ENCODE data around the gene ATL2. TPM values are rescaled to one million over a fixed set of nuclear protein-coding genes. Genes with fewer than 3 reads are reported as not detected.
"Not testable (repeated sequence)": the region's sequence is repeated elsewhere in the genome, so short reads cannot be mapped to it uniquely, and the experiment has no call there.

The ATL2 gene
- polyA plus RNA-seq, 3 donors, result 52.1 to 71.7 (median 68.8) TPM

DNA sequence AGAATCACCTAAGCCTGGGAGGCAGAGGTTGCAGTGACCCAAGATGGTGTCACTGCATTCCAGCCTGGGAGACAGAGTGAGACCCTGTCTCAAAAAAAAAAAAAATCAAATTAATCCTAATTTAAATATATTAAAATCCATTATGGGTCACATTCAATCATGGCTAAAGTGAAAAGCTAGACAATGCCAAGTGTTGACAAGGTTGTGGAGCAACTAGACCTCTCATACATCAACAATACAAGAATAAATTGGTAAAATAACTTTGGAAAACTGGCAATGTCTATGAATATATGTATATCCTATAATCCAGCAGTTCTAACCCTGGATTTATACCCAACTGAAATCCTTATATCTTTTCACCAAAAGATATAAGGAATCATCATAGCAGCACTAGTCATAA is 23.4 kb upstream of the ATL2 start:
- DNase-seq, result no peak

DNA sequence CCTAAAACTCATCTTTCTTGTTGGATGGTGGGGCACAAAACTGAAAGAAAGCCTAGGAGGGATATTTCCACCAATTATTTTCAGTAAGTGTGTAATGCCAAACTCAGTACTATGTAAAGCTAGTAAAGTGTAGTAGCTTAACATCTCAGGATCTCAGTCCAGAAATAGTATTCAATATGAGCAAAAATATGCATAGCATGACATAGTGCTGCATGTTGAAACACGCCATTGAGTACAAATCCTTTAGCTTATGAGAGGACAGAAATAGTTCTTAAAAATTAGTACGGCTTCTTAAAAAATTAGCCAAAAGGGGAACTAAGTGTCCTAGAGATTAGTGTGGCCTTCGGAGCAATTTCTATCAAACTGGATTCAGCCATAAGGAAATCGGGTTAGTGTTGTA is 21.7 kb upstream of the ATL2 start:
- DNase-seq, result no peak

DNA sequence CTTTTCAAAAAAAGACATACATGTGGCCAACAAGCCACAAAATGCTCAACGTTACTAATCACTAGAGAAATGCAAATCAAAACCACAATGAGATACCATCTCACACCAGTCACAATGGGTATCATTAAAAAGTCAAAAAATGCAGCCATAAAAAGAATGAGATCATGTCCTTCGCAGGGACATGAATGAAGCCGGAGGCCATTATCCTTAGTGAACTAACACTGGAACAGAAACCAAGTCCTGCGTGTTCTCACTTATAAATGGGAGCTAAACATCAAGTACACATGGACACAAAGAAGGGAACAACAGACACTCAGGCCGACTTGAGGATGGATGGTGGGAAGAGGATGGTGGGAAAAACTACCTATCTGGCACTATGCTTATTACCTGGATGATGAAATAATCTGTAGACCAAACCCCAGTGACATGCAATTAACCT is 17.8 kb upstream of the ATL2 start:
- DNase-seq, result no peak

DNA sequence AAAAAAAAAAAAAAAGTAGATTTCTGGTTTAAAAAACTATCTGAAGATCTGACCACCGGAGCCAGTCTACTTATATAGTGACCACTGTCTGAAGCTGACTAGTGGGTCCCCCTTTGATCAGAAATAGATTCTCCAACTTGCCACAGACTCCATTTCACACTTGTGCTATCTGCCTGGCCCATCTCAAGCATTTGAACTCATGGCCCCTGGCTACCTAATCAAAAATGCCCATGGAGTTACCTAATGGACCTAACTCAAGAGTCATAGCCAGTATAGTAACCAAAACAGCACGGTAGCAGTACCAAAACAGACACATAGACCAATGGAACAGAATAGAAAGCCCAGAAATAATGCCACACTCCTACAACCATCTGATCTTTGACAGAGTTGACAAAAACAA is 17.0 kb upstream of the ATL2 start:
- no peak for DNase-seq

DNA sequence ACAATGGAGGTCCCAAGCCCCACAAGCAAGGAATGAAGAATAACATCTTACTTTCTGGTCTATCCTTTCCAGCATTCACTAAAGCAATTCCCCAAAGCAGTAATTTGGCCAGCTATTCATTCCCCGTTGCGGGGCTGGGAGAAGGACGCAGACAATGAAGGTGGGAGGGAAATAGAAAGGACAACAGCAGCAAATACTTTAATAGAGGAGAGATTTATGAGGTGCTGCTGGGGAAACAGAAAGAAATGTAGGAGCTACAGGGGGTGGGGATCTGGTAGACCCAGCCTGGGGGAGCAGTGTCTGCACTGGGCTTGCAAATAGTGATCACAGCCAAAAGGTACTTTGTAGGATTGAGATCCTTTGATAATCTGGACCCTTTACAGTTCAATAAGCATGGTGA is 13.9 kb upstream of the ATL2 start:
- DNase-seq, result no peak

DNA sequence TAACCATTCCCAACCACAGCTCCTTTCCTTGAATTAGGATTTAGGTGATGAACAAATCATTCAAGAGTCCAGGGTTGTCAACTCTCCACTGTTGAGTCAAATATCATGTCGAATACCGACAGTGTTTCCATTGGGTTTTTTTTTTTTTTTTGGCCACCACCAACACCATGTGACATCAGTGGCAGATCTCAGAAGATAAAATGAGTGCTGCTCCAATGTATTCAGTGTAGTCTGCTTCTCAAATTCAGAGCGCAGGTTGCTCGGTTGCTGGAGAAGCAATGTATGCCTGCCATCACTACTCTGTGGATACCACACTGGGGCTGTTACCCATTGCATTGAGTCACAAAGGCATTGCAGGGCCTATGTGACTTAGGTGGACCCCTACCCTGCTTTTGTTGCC is 10.8 kb upstream of the ATL2 start:
- DNase-seq, result no peak

DNA sequence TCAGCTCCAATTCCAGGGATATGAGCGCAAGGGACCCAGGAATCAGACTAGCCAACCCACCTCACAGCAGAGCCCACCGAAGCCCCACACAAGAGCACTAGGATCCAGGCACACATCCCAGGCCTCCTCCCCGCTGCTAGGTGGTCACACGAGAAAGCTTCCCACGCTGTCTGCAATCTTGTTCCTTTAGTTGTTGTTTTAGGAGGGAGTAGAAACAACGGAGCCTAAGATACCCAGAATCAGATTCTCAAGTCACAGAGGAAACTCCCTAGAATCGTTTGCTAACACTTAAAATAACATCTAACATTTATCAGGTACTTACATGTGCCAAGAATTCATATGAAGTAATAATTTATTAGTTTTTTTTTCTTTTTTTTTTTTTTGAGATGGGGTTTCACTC is 9.7 kb upstream of the ATL2 start:
- no peak for DNase-seq

DNA sequence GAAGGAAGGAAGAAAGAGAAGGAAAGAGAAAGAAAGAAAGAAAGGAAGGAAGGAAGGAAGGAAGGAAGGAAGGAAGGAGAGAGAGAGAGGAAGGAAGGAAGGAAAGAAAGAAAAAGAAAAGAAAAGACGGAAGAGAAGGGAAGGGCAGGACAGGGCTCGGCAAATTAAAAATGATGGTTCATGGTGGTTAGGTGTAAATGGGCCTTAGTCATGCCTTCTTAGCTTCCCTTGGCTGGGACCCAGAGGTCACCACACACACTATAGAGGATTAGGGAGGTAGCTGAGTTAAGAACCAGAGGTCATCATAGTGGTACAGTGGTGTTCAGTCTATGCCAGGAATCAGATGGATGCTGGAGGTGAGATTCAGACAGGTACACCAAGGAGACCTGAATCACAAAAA is 9.3 kb upstream of the ATL2 start:
- no peak for DNase-seq

DNA sequence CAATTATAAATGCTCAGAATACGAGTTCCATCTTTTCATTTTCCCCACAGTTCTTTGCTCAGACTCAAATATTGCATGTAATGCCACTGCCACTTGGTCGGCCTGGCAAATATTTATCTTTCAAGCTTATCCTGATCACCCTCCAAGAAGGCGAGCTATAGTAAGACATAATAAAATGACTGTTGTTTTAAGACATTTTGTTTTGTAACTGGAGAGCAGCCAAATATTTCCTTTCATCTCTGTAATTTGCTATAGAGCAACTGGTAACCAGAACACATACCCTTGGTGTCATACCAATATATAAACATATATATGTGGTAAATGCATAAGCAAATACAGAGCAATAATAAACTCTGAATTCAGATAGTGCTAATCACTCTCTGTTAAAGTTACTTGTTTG is 7.3 kb upstream of the ATL2 start:
- DNase-seq, result no peak

DNA sequence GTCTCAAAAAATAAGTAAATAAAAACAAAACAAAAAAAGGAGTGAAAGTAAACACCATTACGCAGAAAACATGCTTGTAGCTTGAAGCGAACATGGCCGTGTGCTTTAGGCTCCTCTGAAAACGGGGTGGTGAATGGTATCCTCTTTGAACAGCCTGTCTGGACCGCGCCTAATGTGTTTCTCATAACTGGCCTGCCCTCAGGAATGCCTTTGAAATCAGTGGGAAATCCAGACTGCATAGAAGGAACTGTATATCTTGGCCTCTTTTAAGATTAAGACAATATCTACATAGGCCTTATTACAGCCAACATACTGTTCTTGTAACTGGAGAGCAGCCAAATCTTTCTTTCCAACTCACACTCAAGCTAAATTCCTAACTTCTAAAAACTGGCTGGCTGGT is 6.7 kb upstream of the ATL2 start:
- not testable (repeated sequence) for DNase-seq

DNA sequence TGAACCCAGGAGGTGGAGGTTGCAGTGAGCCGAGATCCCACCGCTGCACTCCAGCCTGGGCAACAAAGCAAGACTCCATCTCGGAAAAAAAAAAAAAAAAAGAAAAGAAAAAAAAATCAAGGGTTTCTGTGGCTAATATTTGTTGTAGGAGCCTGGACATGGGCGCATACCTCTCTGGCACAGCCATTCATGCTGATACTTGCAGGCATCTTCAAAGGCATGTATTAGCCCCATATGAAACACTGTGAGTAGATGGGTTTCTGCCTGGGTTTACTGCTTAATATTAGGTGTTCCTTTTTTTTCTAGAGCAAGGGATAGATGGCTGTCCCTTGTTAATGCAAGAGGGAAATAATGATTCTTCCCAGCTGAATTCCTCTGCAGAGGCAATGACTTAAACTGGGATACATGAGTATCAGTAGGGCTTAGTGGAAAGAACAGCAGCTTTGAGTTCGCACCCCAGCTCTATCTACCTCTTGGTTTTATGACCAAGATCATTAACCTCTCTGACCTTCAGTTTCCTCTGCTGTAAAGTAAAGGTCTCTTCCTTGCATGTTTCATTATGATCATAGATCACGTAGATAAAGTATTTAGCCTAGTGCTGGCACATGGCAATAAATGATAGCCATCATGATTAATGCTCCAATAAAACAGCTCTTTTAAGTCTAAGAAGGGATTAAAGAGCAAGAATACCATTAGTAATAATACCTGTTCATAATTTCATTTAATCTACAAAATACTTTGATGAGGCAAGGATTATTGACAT is 4.5 kb upstream of the ATL2 start:
- DNase-seq, result no peak

DNA sequence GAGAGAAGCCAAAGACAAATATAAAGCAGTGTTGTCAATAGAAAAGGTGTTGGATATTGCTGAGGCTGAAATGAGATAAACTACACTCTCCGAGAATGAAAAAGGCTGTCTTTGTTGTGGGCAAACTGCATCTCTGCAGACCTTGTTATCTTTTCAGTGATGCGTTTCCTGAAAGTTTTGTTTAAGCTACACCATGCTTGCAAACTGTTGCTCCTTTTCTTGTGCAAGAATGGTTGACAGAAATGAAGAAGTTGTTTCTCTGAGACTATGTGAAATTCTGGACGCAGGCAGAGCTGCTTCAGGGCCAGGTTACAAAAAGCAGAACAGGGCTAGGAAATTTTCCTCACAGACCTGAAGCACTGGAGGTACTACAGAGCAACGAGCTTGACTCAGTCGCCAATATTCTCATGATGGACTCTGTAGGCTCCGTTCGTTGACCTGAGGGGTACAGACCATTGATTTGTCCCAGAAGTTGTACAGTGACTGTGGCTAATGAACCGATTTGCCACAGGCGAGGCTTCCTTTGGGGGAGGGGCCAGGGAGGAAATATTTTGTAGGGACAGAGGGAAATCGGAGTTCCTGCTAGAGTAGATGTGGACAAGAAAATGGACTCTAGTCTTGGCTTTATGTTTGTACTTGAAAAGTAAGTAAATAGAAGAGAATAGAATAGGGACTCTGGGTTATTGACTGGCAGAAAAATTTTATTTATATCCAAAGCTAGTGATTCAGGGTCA is 3.5 kb upstream of the ATL2 start:
- DNase-seq, result no peak

DNA sequence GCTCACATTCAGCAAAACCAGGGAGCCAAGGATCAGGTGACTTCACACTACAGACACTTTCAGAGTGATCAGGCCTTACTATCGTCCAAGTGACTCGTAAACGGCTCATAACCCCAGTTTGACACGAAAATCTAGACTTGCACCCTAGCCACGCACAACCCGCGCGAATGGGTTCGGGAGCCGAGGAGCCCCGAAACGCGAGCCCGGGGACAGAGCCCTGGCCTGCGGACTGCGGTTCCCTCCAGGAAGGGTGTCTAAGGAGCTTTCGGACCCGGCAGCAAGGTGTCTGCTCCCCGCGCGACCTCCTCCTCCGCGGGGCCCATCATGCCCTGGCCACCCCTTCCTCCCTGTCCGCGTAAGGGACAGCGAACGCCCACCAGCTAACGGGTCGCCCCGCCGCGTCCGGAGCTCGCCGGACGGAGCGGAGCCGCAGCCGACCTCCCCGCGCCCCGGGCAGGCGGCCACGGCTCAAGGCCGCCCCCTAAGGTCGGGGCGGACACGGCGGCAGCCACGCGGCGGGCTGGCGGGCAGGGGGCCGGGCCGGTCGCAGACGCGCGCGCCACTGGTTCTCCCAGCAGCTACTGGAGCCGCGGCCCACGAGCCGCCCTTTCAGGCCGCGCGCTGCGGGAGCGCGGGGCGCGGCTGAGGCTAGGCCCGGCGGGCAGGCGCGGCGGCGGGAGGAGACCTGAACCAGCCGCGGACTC is 575 bp downstream of the ATL2 start:
- peak; percentile 59 for DNase-seq

DNA sequence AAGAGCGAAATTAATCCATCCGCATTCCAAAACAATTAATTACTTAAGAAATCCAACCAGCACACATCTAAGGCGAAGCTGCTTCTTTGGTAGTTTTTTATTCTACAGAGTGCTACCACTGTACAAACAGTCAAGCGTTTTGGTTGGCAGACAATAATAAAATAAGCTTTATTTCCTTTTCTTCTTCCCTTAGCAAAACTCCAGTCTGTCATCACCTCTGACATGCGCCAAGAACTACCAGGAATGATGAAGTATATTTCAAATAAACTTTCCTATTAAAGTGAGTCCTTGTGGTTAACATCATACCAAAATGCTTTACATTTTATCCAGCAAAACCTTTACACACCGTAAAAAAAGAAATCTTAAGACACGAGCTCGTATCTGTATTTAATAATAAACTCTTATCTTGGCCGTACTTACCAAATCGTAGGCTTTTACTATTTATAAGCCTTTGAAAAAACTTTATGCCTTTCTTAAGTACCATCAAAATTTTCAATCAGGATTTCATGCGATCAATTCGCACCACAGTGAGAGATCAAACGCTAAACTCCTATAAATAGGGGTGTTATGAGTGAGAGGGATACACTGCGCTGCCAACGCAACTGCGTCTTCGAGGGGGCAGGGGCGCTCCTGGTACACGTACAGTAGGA is 1.3 kb downstream of the ATL2 start:
- no peak for DNase-seq

DNA sequence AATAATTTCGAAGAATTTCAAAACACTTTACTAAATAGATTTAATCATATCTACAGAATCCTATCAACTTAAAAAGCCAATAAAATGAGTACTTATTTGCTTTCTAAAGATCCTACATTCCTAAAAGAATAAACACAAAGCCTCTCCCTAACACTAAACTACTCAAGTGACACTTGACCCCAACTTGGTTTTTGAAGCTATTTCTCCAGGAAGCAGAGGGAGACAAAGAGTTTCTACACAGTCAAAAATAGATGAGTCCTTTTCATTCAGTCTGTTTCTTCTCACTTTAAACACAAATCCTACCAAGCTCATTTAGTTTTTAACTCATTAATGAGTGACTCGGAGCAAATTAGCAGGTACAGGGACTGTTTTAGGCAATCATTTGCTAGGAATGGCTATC is 2.1 kb downstream of the ATL2 start:
- peak; percentile 26 for DNase-seq

DNA sequence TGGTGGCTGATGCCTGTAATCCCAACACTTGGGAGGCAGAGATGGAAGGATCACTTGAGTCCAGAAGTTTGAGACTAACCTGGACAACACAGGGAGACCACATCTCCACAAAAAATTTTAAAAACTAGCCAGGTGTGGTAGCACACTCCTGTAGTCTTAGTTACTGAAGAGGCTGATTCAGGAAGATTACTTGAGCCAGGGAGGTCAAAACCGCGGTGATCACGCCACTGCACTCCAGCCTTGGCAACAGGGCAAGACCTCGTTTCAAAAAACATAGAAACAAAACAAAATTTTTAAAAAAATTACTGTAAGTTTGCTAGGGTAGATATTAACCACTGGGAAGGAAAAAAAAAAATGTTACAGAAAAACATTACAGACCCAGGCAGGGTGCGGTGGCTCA is 5.8 kb downstream of the ATL2 start:
- DNase-seq, result no peak

DNA sequence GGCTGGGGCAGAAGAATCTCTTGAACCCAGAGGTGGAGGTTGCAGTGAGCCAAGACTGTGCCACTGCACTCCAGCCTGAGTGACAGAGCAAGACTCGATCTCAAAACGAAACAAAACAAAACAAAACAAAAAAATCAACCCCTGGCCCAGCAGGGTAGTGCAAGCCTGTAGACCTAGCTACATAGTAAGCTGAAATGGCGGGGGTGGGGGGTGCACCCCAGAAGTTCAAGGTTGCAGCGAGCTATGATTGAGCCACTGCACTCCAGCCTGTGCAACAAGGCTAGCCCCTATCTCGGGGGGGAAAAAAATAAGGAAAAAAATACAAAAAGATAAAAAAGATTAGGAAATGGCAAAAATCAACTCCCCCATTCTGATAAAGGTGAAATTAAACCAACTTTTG is 6.4 kb downstream of the ATL2 start:
- no peak for DNase-seq

DNA sequence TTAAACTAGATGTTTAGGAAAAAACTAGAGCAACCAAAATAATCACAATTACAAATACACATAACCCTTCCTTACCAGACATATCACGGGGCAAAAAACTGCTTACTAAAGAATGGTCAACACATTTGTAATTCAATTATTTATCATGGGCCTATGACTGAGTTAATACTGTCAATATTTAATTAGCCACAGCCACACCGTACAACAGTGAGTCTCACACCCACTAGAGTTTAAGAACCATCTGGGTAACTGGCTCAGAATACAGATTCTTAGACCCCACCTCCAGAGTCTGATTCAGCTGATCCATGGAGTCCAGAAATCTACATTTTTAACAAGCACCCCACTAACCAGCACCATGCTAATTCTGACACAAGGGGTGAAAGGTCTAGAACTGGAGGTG is 14.8 kb downstream of the ATL2 start:
- no peak for DNase-seq

DNA sequence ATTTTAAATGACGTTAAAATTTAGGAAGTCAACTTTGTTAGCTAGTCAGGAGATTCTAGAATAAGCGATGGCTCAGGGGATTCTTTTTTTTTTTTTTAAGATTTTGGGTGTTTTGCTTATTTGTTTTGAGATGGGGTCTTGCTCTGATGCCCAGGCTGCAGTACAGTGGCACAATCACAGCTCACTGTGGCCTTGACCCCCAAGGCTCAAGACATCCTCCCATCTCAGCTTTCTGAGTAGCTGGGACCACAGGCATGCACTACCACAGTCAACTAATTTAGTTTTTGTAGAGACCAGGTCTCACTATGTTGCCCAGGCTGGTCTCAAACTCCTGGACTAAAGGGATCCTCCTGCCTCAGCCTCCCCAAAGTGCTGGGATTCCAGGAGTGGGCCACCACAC is 16.9 kb downstream of the ATL2 start:
- no peak for DNase-seq

DNA sequence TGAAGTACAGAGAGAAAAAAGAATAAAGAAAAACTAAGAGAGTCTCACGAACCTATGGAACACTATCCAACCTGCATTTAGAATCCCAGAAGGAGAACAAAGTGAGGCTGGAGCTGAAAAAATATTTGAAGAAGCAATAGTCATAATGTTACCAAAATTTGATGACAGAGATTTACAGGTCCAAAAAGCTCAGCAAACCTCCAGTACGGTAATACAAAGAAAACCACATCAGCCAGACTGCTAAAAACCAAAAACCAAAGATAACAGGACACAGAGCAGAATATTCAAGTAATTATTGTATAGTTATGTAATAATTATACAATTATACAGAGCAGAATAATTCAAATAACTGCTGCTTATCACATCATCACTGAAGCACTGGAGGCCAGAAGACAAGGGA is 23.7 kb downstream of the ATL2 start:
- no peak for DNase-seq

DNA sequence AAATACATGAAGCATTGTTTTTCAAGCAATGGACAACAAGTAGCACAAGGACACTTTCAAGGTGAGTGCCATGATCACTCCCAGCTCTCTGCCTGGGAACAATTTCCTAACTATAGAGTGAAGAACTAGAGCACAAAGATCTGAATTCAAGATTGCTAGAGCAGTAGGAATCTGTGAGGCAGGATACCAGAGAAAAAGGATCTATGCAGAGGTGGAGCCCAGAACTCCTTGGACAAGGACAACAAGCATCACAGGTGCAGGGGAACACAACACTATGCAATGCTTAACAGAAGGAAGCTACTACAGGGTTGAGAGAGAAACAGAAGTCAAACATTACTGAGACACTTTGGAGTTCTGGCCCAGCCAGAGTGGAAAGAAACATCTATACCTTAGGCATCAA is 24.7 kb downstream of the ATL2 start:
- DNase-seq, result no peak

DNA sequence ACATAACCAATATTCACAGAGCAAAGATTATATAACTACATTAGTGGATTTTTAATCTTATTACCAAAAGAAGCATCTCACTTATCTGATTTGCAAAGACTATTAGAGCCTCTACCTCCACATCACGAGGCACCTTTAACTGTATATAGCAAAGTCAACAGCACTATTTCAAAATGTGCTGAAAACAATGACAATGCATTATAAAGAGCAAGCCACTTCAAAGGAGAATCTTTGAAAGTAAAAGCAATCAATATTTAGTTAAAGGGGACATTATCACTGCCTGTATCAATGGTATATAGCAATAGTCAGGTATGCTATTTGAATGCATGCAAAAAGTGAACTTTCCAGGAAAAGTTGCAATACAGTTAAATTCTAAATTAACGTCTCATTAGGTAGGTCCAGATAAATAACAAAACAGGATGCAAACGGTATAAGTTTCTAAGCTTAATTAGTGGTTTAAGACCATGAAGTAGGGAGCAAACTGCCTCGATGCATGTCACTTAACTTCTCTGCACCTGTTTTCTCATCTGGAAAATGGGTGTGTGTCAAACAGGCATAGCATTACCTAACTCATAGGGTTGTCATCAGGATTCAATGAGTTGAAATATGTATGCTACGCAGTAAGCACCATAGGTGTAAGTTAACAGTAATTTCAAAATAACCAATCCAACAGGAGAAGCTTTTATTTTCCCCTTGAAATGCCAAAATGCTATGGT is 31.6 kb downstream of the ATL2 start:
- no peak for DNase-seq

Measured in renal pelvis (tissue), 4 donors.